B cell (primary cell): Measurements from ENCODE around the gene FMC1. TPM values are rescaled to one million over a fixed set of nuclear protein-coding genes. Genes with fewer than 3 reads are reported as not detected.

Experiments used
- ATAC-seq: fragments of 200-7000 bp; cut with Tn5 transposase; one replicate; pipeline ENCODE4 v1.10.0; 2021; ENCODE audit warnings: low read depth, mild to moderate bottlenecking, moderate number of reproducible peaks, moderate library complexity
- CTCF ChIA-PET: fragments of 350-600 bp; sonication (Branson Sonifier 250); formaldehyde crosslinking; loops from one replicate; lab custom pipeline; 2021; ENCODE audit warnings: antibody characterized with exemption, inconsistent platforms; lab: Charles Lee
- POLR2A ChIA-PET: fragments of 350-600 bp; sonication (Branson Sonifier 250); formaldehyde crosslinking; loops from one replicate; lab custom pipeline; 2021; ENCODE audit warnings: antibody characterized with exemption; lab: Charles Lee
- DNase-seq: peaks from one replicate; pipeline ENCODE4 v3.0.0; 2013
- H2AFZ ChIP-seq: 2 replicates; pipeline ENCODE4 v1.6.1; 2012; ENCODE audit warnings: mild to moderate bottlenecking, low read depth, low read length; ENCODE audit not compliant: insufficient read depth, poor library complexity, severe bottlenecking
- H3K27ac ChIP-seq, 2 donors: 1 replicate in 1 of 2; 2 replicates in 1 of 2; pipeline ENCODE4 v1.5.1; 2012 to 2013; ENCODE audit warnings: low read length in 2 of 2, mild to moderate bottlenecking in 2 of 2, moderate library complexity in 1 of 2
- H3K27me3 ChIP-seq, 4 experiments: fragments of 200-600 bp in 1 of 4; sonication (generic) in 1 of 4; replicated peaks in 1 of 4; 1 replicate in 2 of 4; 2 replicates in 2 of 4; pipeline versions ENCODE4 v1.6.1 to v1.7.0; 2013 to 2016; ENCODE audit warnings: low read length in 3 of 4, mild to moderate bottlenecking in 2 of 4, mixed read lengths in 1 of 4, moderate library complexity in 1 of 4; ENCODE audit not compliant: insufficient read depth in 4 of 4, control insufficient read depth in 3 of 4; ENCODE audit errors: control extremely low read depth in 1 of 4
- H3K36me3 ChIP-seq, 2 experiments: replicated peaks in 1 of 2; 1 replicate in 1 of 2; 2 replicates in 1 of 2; pipeline versions ENCODE4 v1.6.1 to v1.7.1; 2013; ENCODE audit warnings: low read length in 1 of 2; ENCODE audit not compliant: insufficient read depth in 2 of 2, control insufficient read depth in 1 of 2; ENCODE audit errors: control extremely low read depth in 1 of 2, extremely low read depth in 1 of 2
- H3K4me1 ChIP-seq, 2 donors: fragments of 200-600 bp in 1 of 2; sonication (generic) in 1 of 2; 1 replicate in 1 of 2; 2 replicates in 1 of 2; pipeline versions ENCODE4 v1.5.1 to v1.6.1; 2013 to 2017; ENCODE audit warnings: low read length in 2 of 2; ENCODE audit not compliant: control insufficient read depth in 2 of 2, insufficient read depth in 2 of 2
- H3K4me2 ChIP-seq: replicated peaks from 2 replicates; pipeline ENCODE3; 2012; ENCODE audit warnings: mild to moderate bottlenecking, low read depth, low read length; ENCODE audit not compliant: poor library complexity, severe bottlenecking
- H3K4me3 ChIP-seq, 5 experiments: fragments of 200-600 bp in 1 of 5; sonication (generic) in 1 of 5; 1 replicate in 3 of 5; 2 replicates in 2 of 5; pipeline versions ENCODE4 v1.5.1 to v1.7.0; 2011 to 2016; ENCODE audit warnings: low read length in 4 of 5, mild to moderate bottlenecking in 4 of 5, low read depth in 2 of 5, control low read depth in 1 of 5, moderate library complexity in 1 of 5; ENCODE audit not compliant: insufficient read depth in 1 of 5; ENCODE audit errors: control extremely low read depth in 1 of 5, extremely low read depth in 1 of 5
- H3K79me2 ChIP-seq: fragments of 200-600 bp; sonication (generic); one replicate; pipeline ENCODE4 v1.6.0; 2016; ENCODE audit warnings: low read length; ENCODE audit not compliant: control insufficient read depth, insufficient read depth
- H3K9ac ChIP-seq: fragments of 200-600 bp; sonication (generic); 2 replicates; pipeline ENCODE4 v1.6.1; 2017; ENCODE audit warnings: mild to moderate bottlenecking, low read length, moderate library complexity
- H3K9me3 ChIP-seq, 3 donors: one replicate each; pipeline versions ENCODE4 v1.6.1 to v1.7.1; 2013; ENCODE audit warnings: low read length in 2 of 3; ENCODE audit not compliant: control insufficient read depth in 2 of 3, insufficient read depth in 1 of 3; ENCODE audit errors: control extremely low read depth in 1 of 3
- H4K20me1 ChIP-seq: 2 replicates; pipeline ENCODE4 v1.6.0; 2012; ENCODE audit warnings: mild to moderate bottlenecking, low read length; ENCODE audit not compliant: insufficient read depth, control insufficient read depth, poor library complexity, severe bottlenecking
- H3K27ac Mint-ChIP-seq: one replicate; pipeline ENCODE4 v1.8.0; 2021; ENCODE audit warnings: mixed read lengths
- H3K27me3 Mint-ChIP-seq: one replicate; pipeline ENCODE4 v1.8.0; 2021; ENCODE audit warnings: mixed read lengths
- H3K4me1 Mint-ChIP-seq: one replicate; pipeline ENCODE4 v1.8.0; 2021; ENCODE audit warnings: mixed read lengths
- H3K4me3 Mint-ChIP-seq: one replicate; pipeline ENCODE4 v1.8.0; 2021; ENCODE audit warnings: mixed read lengths
- H3K9me3 Mint-ChIP-seq: one replicate; pipeline ENCODE4 v1.8.0; 2022; ENCODE audit warnings: mixed read lengths; ENCODE audit not compliant: insufficient read depth
- CTCF ChIP-seq: fragments of 200-600 bp; IDR thresholded peaks from one replicate; pipeline ENCODE4 v1.8.0; 2022; ENCODE audit warnings: antibody characterized with exemption, mild to moderate bottlenecking
- EZH2 ChIP-seq: IDR thresholded peaks from 2 replicates; pipeline ENCODE4 v1.6.1; 2012; ENCODE audit warnings: borderline replicate concordance, low read depth, mild to moderate bottlenecking, moderate library complexity, low read length; ENCODE audit not compliant: insufficient read depth, poor library complexity, severe bottlenecking
- WGBS: methylation state at CpG from one replicate; pipeline ENCODE4 v1.1.5; 2013; ENCODE audit warnings: missing lambda C conversion rate; ENCODE audit not compliant: insufficient coverage; 5-methylcytosine and 5-hydroxymethylcytosine counted together
- intact Hi-C: fragments of 100-400 bp; cut with micrococcal nuclease; formaldehyde crosslinking; loops from one replicate; pipeline ENCODE4 v1.10.0; 2022
- polyA plus RNA-seq: library from polyadenylated mRNA; depleted of rRNA; stranded (reverse); fragments of >200 nt; gene quantifications from 2 replicates; pipeline ENCODE4 v1.2.3, GENCODE V29; 2012
- total RNA-seq, 2 donors: library from RNA; stranded (reverse); fragments of 120-200 nt in 1 of 2; gene quantifications; 1 replicate in 1 of 2; 2 replicates in 1 of 2; pipeline versions ENCODE4 v1.2.3 to v1.2.4, GENCODE V29; 2013 to 2022

The FMC1 gene
- total and polyA plus RNA-seq, 2 donors (not counting 1 experiment from before 2014, with no cell fraction given): 5.3 to 18.3 TPM

DNA sequence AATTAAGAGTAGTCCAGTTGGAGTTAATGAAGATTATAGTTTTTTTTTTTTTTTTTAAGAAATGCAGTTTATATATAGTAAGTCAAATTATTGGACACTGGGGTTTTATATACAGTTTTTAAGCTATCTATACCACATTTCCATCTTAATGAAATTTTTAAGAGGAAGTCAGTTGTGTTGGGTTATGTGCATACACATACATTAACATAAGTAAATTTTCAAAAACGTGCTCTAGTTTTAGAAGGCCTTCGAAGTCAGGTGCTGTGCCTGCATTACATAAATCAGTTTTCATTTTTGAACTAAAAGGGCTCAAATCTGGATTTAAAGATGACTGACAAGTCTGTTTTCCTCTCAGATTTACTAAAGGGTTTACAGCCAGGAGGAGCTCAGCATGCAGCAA lies 47.6 kb upstream of the FMC1 start:
- TF ChIP-seq EZH2 (no peak), CTCF (no peak)
- POLR2A ChIA-PET: no interaction called here
- CTCF ChIA-PET: no interaction called here

DNA sequence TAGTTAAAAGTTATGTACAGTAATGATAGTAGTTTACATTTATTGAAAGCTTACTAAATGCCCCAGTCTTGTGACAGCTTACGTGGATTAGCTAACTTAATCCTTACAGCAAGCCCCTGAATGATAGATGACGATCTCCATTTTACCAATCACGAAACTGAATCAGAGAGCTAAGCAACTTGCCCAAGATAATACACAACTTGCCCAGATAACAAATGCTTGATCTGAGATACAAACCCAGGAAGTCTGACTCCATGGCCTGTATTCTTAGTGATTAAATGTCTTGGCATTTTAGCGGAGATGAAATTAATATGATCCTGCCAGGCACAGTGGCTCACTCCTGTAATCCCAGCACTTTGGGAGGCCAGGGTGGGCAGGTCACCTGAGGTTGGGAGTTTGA lies 46.9 kb upstream of the FMC1 start:
- H3K4me1 Mint-ChIP-seq: no peaks in the 10 kb centered on the region
- ATAC-seq: no peak
- WGBS: no CpG with 5 or more reads among the region's 4 CpGs

More for the DNA sequence above, 47.6 kb upstream of the FMC1 start:
- Histone ChIP-seq H3K9me3 (no peaks in the 10 kb centered on the region), H3K4me2 (no peak overlapping the region), H3K27me3 (no peaks in the 10 kb centered on the region), H3K4me3 (no peak overlapping the region), H3K27ac (no peak overlapping the region), H4K20me1 (no peaks in the 10 kb centered on the region), H3K79me2 (no peaks in the 10 kb centered on the region), H3K36me3 (peaks cover 6 to 12% of the 10 kb centered on the region in 2 experiments), H3K9ac (no peak overlapping the region), H3K4me1 (no peaks in the 10 kb centered on the region), H2AFZ (no peak overlapping the region)
- H3K9me3 Mint-ChIP-seq: no peaks in the 10 kb centered on the region
- no peaks in the 10 kb centered on the region for H3K4me1 Mint-ChIP-seq
- DNase-seq (no peak), ATAC-seq (no peak)
- no peak overlapping the region for H3K4me3 Mint-ChIP-seq
- intact Hi-C loops: no loop called here
- H3K27ac Mint-ChIP-seq: no peak overlapping the region
- 80% methylated on average over 1 of the region's 2 CpGs for WGBS
- no peaks in the 10 kb centered on the region for H3K27me3 Mint-ChIP-seq

More for the DNA sequence above, 46.9 kb upstream of the FMC1 start:
- Histone ChIP-seq H3K9me3 (no peaks in the 10 kb centered on the region), H4K20me1 (no peaks in the 10 kb centered on the region), H3K36me3 (peaks cover 6 to 12% of the 10 kb centered on the region in 2 experiments), H3K79me2 (no peaks in the 10 kb centered on the region), H3K27me3 (no peaks in the 10 kb centered on the region), H2AFZ (no peak overlapping the region), H3K4me3 (no peak overlapping the region), H3K9ac (no peak overlapping the region), H3K27ac (no peak overlapping the region), H3K4me2 (no peak overlapping the region), H3K4me1 (no peaks in the 10 kb centered on the region)
- Mint-ChIP-seq H3K9me3 (no peaks in the 10 kb centered on the region), H3K4me3 (no peak overlapping the region), H3K27ac (no peak overlapping the region), H3K27me3 (no peaks in the 10 kb centered on the region)
- TF ChIP-seq CTCF (no peak), EZH2 (no peak)
- no peak for DNase-seq
- ChIA-PET CTCF (no interaction called here), POLR2A (no interaction called here)
- intact Hi-C loops: no loop called here
